Rectal smooth muscle tissue (tissue), 1 donor: ENCODE measurements around the gene PCED1A.

Experiments used
- H3K27ac ChIP-seq: one replicate; pipeline ENCODE4 v1.7.0; 2013; ENCODE audit warnings: low read depth, low read length, inconsistent platforms
- H3K27me3 ChIP-seq: one replicate; pipeline ENCODE4 v1.7.0; 2013; ENCODE audit warnings: low read length; ENCODE audit not compliant: control insufficient read depth, insufficient read depth
- H3K36me3 ChIP-seq: one replicate; pipeline ENCODE4 v1.7.0; 2013; ENCODE audit warnings: low read length; ENCODE audit not compliant: control insufficient read depth, insufficient read depth
- H3K4me1 ChIP-seq: one replicate; pipeline ENCODE4 v1.7.0; 2013; ENCODE audit warnings: low read length; ENCODE audit not compliant: control insufficient read depth, insufficient read depth
- H3K4me3 ChIP-seq: one replicate; pipeline ENCODE4 v1.7.0; 2013; ENCODE audit warnings: low read length
- H3K9ac ChIP-seq: one replicate; pipeline ENCODE4 v1.7.0; 2013; ENCODE audit warnings: low read length

PCED1A gene

DNA sequence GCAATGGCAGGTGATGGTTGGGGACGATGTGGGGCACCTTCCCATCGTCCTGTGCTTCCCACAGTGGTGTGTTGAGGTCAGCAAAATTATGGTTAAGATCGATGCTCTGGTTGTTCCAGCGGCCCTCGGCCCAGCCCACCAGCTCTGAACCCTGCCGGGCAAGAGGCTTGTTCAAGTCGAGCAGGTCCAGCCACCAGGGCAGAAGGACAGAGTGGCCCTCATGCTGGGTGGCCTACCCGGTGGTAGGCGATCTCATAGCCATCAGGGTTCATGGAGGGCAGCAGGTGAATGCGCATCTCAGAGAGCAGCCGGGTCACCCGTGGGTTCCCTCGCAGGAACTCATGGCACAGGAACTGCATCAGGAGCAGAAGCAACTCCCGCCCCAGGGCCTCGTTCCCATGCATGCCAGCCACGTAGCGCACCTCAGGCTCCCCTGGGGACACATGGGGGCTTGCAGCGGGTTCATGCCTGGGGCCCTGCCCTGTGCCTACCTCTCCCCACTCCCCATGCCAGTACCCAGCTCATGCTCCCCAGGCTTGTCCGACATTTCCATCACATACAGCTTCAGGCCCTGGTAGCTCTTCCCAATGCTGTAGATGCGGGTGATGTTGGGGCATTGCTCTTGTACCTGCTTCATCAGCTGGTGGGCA, 44.3 kb downstream of the PCED1A start:
- Histone ChIP-seq H3K27ac (no peak overlapping the region), H3K4me3 (no peak overlapping the region), H3K27me3 (peaks cover 9% of the 10 kb centered on the region), H3K4me1 (no peaks in the 10 kb centered on the region), H3K36me3 (no peaks in the 10 kb centered on the region), H3K9ac (no peak overlapping the region)

DNA sequence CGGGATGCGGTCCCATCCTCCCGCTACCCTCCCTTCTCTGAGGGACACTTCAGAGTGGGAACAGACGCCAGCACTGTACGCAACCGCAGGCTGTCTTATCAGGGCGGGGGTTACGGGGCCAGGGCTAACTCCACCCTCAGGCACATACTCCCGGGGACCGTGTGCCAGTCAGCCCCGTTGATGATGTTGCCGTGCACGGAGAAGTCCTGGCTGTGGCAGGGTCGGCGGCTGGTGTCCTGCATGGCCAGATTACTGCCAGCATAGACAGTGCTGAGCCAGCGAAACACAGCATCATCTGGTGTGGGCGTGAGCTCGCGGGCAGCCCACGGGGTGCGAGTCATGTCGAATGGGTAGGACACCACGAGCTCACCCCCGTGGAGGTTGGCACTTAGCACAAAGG, 45.0 kb downstream of the PCED1A start:
- Histone ChIP-seq H3K4me1 (no peaks in the 10 kb centered on the region), H3K27ac (no peak overlapping the region), H3K4me3 (no peak overlapping the region), H3K9ac (no peak overlapping the region), H3K36me3 (no peaks in the 10 kb centered on the region), H3K27me3 (peaks cover 4% of the 10 kb centered on the region)

DNA sequence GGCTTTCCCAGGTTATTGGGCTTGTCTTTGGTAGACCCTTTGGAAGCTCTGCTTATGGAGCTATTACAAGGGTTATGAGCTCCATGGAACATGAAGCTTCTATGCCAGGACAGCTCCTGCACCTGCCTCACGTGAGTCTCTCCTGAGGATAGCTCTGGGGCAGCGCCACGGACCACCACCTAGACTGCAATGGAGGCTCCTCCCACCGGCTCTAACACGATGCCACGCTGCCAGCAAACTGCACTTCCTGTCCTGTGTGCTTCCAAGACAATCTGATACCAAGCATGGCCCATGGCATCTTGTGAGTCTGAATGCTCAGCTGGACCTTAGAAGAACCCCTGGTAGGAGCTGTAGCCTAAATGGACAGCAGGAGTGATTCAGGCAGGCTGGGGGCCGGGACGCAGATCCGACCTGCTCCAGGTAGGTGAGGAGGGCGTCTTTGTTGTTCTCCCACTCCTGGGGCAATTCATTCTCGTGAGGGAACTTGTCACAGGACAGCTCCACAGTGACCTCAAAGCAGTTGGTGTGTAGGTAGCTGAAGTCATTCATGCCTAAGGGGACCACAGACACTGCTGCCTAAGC, 45.5 kb downstream of the PCED1A start:
- H3K4me3 ChIP-seq, result no peak overlapping the region
- no peaks in the 10 kb centered on the region for H3K36me3 ChIP-seq

DNA sequence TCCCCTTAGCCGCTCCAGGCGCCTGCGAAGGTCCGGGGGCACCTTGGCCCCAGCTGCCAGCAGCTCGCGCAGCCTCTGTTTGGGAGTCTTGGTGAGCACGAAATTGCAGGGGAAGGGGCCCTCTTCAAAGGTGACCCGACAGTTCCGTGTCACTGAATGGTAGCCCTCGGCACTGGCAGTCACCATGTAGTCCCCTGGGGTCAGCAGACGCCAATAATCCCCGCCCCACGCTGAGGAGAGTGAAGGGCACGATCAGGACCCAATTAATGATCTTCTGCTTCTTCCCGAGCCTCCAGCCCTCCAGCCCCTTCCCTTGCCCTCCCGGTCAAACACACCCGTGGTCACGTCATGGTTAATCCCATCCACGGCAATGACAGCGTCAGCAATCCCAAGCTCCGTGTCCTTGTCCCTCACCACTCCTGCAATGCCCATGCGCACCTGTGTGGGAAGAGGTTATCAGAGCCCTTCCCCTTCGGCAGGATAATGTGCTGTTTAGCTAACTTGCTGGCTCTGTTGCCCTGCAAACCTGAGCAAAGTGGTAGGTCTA, 46.2 kb downstream of the PCED1A start:
- H3K27me3 ChIP-seq, result no peaks in the 10 kb centered on the region
- H3K4me1 ChIP-seq, result no peaks in the 10 kb centered on the region
- H3K36me3 ChIP-seq, result no peaks in the 10 kb centered on the region

More for the DNA sequence above, 45.5 kb downstream of the PCED1A start:
- Histone ChIP-seq H3K9ac (no peak overlapping the region), H3K27me3 (peaks cover 2% of the 10 kb centered on the region), H3K27ac (no peak overlapping the region), H3K4me1 (no peaks in the 10 kb centered on the region)

DNA sequence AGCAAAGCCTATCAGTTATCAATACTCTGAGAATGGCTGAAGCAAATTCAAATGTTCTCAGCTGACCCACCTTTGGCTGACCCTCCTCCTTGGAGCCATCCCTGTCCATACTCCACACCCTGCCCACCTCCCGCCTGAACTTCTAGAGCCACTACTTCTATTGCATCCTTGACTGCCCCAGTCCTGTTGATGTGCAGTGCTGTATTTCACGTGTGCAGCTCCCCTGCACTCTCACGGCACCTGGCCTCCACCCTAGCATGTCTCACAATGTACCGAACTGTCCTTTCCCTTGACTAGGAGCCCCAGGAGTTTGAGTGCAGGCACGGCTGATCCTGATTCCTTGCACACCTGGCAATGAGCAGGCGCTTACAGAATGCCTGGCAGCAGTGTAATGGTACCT, 47.0 kb downstream of the PCED1A start:
- Histone ChIP-seq H3K27me3 (no peaks in the 10 kb centered on the region), H3K36me3 (no peaks in the 10 kb centered on the region), H3K9ac (no peak overlapping the region), H3K4me1 (no peaks in the 10 kb centered on the region), H3K4me3 (no peak overlapping the region), H3K27ac (no peak overlapping the region)

More for the DNA sequence above, 46.2 kb downstream of the PCED1A start:
- Histone ChIP-seq H3K9ac (no peak overlapping the region), H3K27ac (no peak overlapping the region), H3K4me3 (no peak overlapping the region)
